MM.1S (cell line): ENCODE data around the gene RNF220.

Source experiments
- EZH2 ChIP-seq: fragments of 300-600 bp; sonication (generic); optimal IDR thresholded peaks from 2 replicates; pipeline ENCODE3; 2017; ENCODE audit warnings: low read depth, mild to moderate bottlenecking, antibody characterized with exemption, low read length, mixed read lengths
- EZH2phosphoT487 ChIP-seq: fragments of 300-600 bp; sonication (generic); IDR thresholded peaks from 2 replicates; pipeline ENCODE4 v1.6.1; 2018; ENCODE audit warnings: antibody characterized with exemption, low read length
- TF ChIP-seq, protein P1 (sequence below): fragments of 300-600 bp; sonication (generic); IDR thresholded peaks from 2 replicates; pipeline ENCODE4 v1.5.1; 2016; ENCODE audit warnings: antibody characterized with exemption, low read length, mixed read lengths

DNA sequence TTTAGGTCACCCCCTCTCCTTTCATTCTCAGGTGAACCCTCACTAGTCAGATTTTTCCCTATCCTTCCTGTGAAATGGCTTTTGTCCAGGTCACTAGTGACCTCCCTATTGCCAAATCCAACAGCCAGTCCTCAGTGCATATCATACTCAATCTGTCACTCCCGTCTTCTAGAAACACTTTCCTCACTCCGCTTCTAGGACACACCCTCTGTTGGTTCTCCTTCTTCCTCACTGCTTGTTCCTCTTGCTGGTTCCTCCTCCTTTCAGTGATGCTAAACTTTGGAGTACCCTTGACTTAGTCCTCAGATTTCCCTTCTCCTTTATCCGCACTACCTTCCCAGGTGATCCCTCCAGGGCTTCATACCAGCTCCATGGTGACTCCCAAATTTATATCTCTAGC, 94.3 kb downstream of the RNF220 start:
- TF ChIP-seq, protein P1, sequence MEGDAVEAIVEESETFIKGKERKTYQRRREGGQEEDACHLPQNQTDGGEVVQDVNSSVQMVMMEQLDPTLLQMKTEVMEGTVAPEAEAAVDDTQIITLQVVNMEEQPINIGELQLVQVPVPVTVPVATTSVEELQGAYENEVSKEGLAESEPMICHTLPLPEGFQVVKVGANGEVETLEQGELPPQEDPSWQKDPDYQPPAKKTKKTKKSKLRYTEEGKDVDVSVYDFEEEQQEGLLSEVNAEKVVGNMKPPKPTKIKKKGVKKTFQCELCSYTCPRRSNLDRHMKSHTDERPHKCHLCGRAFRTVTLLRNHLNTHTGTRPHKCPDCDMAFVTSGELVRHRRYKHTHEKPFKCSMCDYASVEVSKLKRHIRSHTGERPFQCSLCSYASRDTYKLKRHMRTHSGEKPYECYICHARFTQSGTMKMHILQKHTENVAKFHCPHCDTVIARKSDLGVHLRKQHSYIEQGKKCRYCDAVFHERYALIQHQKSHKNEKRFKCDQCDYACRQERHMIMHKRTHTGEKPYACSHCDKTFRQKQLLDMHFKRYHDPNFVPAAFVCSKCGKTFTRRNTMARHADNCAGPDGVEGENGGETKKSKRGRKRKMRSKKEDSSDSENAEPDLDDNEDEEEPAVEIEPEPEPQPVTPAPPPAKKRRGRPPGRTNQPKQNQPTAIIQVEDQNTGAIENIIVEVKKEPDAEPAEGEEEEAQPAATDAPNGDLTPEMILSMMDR = no peak
- TF ChIP-seq EZH2 (no peak), EZH2phosphoT487 (no peak)
